Measurements from ENCODE around the gene NACC2.

DNA sequence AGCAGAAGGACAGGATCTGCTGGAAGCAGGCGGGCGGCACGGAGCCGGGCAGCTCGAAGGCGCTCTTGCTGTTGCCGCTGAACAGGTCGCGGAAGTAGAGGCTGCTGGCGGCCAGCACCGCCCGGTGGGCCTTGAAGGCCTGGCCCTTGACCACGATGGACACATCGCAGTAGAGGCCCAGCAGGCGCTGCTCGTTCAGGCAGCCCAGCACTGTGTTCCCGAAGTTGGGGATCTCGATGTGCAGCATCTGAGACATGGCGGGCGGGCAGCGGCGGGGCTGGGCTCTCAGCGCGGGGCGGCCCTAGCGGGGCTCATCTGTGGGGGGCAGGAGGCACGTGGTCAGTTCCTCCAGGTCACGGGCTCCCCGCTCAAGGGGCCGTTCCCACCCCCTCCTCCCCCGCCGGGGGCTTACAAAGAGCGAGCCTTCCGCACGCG, 44.8 kb downstream of the NACC2 start:
- TF ChIP-seq CTCF (IDR thresholded peaks at IDR 0.05) (no peak), POLR2A (IDR thresholded peaks at IDR 0.05) (no peak)
